ENCODE measurements around the gene DCTN1.

DCTN1 gene

DNA sequence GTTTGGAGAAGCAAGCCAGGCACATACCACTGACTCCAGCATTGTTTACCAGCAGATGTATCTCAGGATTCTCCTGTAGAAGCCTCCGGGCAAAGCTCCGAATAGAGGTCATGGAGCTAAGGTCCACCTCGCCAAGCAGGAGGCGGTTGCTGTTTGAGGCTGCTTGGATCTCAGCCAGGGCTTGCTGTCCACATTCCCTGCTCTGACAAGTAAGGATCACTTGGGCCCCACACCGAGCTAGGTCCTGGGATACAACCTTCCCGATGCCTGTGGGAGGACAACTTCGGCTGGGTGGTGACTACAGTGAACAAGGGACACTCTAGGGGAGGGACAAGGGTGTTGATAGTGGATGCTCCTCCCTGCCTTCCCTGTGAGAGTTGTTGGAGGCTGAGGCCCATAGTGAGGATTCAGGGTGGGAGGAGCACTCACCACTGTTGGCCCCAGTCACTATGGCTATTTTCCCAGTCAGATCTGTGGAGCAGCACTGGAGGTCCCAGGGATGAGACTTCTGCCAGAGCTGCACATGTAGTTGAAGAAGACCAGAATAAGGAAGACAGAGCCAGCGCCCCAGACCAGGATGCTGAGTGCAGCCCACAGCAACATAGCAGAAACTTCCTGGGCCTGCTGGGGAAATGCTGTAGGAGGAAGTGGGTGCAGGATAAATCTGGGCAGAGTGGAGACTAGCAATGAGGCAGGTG, 33.0 kb upstream of the DCTN1 start:
- no peak for DNase-seq (ENCODE audit: low read depth)

DNA sequence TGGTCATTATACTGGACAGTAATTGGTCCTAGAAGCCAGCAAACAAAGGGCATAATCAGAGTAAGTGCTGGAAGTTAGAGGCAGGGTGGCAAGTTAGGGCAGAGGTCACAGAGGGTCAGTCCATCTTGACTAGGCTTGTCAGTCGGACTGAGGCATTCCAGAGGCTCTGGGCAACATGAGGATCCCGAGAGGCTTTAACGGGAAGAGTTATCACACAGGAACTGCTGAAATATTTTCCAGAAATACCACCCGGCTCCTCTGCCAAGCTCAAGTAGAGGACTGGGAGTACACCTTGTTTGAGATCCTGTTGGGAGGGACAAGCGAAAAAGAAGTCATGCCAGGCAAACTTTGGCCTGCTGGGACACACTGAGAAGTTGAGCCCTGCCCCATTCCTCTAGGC, 27.6 kb upstream of the DCTN1 start:
- no peak for DNase-seq (ENCODE audit: low read depth)

DNA sequence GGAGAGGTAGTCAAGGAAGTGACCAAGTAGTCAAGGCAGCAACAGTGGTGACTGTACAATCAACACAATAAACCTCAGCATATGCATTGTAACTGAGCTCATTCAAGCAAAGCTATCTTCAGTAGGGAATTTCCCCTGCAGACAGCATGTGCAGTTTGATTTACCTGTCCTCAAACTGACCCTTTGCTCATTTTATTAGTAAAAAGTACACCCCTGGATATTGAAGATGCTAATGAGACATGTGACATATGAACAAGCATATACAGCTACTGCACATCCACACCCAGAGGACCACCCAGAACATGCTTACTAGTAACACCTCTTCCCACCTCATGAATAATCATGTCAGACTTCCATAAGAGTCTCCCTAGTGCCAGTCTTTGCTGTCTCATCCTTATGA, 25.9 kb upstream of the DCTN1 start:
- DNase-seq (ENCODE audit: low read depth), result peak; percentile 77

DNA sequence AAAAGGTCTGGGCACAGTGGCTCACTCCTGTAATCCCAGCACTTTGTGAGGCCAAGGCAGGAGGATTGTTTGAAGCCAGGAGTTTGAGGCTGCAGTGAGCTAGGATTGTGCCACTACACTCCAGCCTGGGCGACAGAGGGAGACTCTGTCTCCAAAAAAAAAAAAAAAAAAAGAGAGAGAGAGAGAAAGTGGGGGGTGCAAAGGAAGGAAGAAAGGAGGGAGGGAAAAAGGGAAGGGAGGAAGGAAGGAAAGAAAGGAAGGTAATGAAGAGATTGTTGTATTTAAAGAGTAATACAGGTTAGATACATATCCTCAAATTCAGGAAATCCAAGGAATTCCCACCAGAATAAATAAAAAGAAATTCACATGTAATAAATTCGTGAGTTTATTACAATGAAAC, 21.8 kb upstream of the DCTN1 start:
- DNase-seq (ENCODE audit: low read depth), result no peak

DNA sequence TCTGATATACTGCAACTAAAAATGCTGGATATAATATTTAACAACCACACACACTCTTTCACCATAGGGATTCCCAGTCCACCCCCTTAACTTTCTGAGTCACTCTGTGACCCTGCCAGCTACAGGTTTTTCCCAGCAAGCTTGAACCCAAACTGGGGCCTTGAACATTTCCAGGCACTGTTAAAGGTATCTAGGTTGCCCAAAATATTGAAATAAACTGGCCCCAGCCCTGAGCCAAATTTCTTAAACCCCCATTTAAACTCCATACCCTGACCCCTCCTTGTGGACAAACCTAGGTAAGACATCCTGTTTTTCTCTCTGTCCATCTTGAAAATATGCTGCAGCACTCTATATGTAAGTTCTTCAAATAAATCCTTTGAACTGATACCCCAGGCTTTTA, 19.7 kb upstream of the DCTN1 start:
- DNase-seq (ENCODE audit: low read depth), result peak; percentile 59

DNA sequence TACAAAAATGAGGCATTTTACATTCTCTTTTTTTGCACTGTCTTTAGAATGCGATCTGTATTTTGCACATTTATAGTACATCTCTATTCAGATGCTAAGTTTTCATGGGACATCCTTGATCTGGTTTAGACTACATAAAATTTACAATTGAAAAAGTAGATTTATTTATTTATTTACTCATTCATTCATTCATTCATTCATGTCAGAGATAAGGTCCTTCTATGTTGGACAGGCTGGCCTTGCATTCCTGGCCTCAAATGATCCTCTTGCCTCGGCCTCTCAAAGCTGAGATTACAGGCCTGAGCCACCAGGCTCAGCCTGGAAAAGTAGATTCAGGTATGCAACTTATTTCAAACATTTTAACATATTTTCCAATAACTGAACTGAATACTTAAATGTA, 16.0 kb upstream of the DCTN1 start:
- no peak for DNase-seq (ENCODE audit: low read depth)

DNA sequence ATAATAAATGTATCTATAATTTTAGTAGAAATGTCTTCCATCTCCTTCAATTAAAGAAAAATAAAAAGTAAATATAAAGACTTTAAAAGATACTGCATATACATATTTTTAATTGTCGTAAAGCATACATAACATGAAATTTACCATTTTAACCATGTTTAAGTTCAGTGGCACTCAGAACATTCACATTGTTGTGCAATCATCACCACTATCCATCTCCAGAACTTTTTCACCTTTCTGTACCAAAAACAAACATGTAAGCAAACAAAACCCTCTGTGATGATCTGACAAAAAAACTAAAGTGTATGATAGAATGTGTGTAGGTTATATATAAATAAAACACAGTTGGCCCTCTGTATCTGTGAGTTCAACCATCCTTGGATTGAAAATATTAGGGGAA, 13.4 kb upstream of the DCTN1 start:
- DNase-seq (ENCODE audit: low read depth), result no peak

DNA sequence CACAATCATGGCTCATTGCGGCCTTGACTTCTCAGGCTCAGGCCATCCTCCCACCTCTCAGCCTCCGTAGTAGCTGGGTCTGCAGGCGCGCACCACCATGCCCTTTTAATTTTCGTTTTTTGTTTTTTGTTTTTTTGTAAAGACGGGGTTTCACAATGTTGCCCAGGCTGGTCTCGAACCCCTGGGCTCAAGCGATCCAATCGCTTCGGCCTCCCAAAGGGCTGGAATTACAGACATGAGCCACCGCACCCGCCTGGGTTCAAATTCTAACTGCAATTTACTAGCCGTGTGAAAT, 12.3 kb upstream of the DCTN1 start:
- no peak for DNase-seq (ENCODE audit: low read depth)

DNA sequence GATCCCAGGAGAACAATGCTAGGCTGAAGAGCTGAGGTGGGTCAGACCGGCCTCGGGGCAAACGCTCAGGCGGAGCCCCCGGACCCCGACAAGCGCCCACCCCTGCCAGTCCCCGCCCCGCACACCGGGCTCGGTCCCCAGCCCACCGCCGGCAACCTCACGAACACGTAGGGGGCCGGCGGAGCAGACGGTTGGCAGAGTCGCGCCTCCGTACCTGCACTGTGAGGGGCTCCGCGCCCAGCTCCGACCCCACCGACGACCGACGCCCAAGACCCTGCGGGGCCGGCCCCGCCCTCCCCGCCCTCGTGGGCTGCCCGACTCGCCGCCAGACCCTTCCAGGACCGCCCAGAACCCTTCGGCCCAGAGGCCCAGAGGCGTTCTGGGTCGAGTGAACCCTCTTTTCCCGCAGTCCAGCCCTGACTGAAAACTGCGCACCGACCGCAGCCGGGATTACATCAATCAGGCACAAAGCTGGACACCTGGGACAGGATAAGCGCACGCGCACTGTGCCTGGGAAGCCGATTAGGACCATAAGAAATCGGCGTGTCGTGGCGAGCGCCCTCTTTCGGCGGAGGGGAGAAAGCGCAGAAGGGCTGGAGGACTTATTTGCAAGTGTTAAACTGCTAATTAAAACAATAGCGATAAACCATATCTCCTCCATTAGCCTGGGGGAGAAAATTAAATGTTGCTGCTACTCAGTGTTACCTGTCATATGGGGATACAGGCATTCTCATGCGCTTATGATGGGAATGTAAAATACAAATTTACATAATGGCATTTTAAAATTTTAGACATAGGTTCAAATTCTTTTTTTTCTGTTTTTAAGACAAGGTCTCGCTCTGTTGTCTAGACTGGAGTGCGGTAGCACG, 11.7 kb upstream of the DCTN1 start:
- DNase-seq (ENCODE audit: low read depth), result peak; percentile 90

DNA sequence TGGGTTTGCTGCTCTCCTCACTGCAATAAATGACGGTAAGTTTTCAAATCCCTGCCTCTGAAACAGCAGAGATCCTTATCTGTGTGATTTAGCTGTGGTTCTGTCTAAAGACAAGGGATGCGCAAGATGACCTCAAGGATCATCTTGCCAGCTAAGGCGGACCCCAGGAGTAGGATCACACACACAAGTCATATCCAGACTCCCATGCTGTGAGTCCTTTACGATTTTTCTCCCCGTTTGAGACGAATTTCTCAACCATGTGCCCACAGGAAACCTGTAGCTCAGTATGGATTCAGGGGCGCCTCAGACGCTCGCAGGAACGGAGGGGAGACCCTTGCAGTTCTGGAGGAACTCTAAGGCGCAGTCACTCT, 11.1 kb upstream of the DCTN1 start:
- DNase-seq (ENCODE audit: low read depth), result peak; percentile 62

DNA sequence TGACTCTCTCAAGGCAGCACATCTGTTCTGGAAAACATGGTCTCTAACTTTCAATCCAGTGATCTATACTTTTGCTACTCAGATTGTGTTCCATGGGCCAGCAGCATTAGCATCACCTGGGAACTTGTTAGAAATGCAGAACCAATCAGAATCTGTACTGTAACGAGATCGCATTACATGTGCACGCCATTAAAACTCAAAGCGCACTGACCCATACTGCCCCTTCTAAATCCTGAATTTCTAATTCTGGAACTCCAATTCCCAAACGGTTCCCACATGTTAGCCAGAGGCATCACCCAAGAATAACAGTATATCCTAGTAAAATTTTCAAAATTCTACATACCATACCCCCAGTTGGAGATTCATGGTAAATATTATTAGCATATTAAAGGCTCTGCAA, 10.5 kb upstream of the DCTN1 start:
- DNase-seq (ENCODE audit: low read depth), result no peak

DNA sequence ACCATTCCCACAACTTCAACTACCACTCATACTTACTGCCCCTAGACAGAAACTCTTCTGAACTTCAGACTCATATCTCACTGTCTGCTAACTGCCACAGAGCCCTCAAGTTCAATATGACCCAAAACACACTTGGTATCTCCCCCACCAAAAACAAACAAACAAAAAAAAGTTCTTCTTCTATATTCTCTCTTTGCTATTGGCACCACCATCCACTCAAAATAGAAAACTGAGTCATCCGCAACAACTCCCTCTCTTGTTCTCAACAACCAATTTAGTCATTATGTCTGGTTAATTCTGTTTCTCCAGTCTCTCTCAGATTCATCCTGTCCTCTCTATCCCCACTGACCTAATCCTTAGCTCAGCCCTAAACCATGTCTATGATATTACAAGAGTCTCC, 7.2 kb upstream of the DCTN1 start:
- DNase-seq (ENCODE audit: low read depth), result peak; percentile 25

DNA sequence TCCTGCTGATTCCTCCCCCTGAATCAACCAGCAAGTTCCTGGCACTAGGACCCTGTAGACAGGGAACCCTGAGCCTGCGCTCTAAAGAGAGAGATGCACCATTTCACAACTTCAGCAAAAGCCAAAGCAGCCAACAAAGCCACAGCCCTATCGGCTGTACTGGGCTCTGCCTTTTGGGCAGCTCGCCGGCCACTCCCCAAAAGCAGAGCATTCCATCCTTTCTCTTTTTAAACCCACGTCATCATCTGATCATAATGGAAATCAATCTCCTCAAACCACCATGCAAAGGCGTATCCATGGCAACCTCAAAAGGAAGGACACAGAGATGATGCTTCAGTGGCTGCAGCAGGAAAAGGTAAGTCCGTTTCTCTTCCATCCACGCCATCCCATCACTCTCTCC, 5.3 kb upstream of the DCTN1 start:
- no peak for DNase-seq (ENCODE audit: low read depth)

DNA sequence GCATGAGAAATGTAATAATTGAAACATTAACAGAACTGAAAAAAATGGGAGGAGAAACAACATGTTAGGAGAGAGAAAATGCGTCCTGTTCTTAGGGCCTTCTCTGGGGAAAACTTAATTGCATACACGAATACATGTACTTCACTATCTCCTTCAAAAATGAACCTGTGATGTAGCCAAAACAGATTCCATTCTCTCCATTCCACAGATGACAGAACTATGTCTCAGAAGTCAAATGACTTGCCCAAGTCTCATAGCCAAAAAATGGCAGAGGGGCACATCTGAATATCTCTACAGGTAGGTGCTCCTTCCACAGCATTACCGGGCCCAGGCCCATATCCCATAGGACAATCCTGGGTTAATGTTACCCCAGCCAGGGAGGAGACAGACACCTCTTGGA, 3.9 kb upstream of the DCTN1 start:
- no peak for DNase-seq (ENCODE audit: low read depth)

DNA sequence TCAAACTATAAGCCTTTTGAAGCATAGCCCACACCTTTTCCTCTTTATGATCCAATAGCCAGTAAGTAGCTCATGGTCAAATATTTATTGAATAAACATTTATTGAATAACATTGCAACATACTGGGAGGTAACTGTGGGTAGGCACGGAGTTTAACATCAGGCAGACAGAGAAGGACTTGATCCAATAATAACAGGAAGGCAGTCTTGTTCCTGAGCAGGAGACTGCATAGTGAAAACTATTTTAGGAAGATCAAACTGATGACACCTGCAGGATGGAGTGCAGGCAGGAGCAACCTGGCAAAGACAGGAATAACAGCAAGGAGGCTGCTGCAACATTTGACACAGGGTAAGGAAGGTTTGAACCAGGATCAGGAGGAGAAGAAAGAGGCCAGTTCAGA, 3.1 kb upstream of the DCTN1 start:
- DNase-seq (ENCODE audit: low read depth), result no peak

DNA sequence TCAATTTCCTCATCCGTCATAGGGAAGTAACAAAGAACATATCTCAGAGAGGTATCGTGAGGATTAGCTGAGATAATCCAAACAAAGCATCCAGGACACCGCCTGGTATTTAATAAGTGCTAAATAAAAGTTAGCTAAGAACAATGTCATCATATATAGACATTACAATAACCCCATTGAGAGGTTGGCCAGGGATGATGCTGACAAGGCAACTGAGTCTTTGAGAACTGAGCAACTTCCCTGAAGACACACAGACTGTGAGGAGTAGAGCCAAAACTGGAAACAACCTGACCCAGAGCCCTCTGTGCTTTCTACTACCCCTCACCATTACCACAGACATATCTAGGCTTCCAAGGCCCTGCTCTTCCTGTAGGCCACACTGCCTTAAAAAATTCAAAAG, 1.6 kb upstream of the DCTN1 start:
- no peak for DNase-seq (ENCODE audit: low read depth)

DNA sequence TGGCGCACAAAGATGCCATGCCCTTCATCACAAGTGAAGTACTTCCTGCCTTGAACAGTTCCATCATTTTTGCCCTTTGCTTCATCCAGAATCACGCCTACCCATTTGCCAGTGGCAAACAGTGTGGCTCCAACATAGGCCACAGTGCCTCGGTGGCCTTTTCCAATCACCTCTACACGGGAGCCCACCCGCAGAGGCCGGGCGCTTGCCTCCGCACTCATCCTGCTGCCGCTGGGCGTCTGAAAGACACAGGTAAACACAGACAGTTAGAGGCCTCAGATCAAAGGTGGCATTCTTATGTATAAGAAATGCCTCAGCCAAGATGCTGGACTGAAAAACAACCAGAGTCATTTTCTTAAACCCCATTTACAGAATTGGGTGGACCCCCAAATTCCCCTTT, 2.1 kb downstream of the DCTN1 start:
- DNase-seq (ENCODE audit: low read depth), result no peak

DNA sequence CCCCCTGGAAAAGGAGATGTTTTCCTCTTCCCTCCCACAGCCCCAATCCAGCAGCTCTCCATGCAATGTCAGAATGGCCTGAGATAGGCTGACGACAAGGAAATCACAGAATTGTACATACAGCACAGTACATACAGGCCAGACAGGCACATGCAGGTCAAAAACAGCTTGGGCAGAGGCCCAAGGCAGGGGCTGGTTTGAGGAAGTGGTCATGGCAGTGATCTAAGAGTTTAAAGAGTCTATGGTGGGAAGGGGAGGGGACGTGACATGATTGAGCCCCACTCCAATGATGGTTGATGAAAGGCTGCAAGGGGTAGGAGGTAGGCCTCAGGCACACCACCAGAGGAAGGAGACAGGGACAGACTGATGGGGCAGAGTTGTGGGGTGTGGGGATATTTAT, 4.3 kb downstream of the DCTN1 start:
- no peak for DNase-seq (ENCODE audit: low read depth)

DNA sequence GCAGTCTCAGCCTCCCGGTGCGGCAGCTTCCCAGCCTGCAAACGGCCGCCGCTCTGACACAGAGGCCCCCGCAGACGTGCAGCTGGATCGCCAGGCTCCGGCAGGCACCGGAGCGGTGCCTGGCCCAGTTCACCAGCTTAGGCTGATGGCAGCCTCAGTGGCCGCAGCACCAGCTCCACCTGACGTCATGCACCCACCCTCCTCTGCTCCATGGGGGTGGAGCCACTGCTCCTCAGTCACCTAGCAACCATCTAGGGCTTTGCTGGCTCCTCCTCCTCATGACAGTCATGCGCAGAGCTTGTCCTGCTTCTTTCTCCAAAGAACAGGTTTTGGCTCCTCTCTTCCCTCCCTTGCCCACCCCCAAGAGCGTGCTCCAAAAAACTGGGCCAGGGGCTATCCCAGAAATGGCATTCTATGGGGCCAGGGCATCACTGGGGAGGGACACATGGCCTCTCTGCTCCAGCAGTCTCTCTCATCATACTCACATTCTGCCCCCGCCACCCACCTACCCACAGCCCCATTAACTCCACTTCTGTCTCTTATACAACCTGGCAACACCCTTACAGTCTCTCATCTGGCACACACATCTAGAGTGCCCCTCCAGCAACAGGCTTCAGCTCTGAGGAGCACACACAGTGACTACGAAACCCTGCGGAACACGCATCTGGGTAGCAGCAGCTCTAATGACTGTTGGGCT, 5.5 kb downstream of the DCTN1 start:
- peak; percentile 75 for DNase-seq (ENCODE audit: low read depth)

DNA sequence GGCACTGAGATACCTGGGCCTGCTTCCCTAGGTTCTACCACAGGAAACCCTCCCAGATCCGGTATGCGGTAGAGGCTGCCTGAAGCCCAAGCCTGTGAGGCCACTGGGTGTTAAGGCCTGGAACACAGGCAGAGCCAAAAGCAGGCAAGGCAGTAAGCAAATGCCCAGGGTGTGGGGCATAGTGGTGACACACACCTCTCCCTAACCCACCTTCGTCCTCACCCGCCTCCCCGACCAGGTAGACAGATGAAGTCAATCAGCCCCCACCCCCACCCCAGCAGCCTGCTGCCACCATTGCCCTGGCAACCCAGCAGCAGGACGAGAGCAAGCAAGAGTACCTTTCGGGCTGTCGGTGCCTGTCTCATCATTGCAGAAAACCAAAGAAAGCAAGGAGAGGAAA, 6.1 kb downstream of the DCTN1 start:
- DNase-seq (ENCODE audit: low read depth), result no peak

DNA sequence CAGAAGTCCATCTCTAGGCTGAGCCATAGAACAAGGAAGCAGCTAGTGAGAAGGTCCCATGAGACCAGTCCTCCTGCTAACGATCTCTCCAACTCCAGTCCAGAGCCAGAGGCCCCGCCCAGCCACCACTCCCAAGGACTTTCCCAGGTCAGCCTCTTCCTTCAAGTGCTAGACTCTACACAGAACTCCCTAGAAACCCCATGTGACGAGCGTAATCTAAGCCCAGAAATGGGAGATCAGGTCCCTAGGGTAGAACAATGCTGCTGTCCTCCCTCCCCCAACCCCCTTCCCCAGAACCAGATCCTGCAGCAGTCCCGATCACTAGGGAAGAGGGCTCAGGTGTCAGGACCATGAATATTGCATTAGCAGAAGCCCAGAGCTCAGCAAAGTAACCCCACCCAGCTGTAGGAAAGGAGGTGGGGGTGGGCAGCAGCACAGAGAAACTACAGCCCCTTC, 6.9 kb downstream of the DCTN1 start:
- DNase-seq (ENCODE audit: low read depth), result no peak

DNA sequence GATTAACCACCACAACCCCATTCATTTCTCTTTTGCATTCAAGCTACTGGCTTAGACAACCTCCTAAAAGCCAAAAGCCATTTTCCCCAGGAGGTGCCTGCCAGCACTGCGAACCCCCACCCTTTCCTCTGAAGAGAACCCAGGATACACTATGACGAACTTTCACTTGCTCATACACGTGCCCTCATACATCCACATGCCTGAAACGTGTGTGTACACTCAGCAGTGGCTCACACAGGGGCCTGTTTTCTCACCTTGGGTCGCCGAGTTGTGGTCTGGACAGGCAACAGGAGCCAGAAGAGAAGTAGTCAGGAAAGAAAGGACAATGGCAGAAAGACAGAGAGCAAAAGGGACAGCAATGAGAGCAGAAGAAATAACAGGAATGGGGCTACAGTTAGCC, 7.4 kb downstream of the DCTN1 start:
- no peak for DNase-seq (ENCODE audit: low read depth)

DNA sequence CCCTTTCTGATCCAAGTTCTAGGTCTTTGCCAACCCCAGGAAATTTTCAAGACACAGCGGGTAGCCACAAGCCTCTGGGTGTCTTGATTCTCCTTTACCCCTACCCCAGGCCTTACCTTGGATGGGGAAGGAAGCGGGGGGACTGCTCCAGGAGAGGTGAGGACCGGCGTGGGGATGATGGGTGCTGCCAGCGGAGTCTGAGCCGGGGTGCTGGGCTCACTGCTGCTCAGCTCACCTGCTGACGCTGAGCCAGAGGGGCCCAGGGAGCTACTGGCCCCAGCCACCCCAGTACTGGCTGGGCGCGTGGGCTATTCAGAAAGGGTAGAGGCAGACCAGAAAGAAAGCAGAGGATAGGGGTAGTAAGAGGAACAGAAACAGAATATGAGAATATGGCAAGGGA, 8.7 kb downstream of the DCTN1 start:
- no peak for DNase-seq (ENCODE audit: low read depth)
